ENCODE measurements around the gene GTF2H2C.

DNA sequence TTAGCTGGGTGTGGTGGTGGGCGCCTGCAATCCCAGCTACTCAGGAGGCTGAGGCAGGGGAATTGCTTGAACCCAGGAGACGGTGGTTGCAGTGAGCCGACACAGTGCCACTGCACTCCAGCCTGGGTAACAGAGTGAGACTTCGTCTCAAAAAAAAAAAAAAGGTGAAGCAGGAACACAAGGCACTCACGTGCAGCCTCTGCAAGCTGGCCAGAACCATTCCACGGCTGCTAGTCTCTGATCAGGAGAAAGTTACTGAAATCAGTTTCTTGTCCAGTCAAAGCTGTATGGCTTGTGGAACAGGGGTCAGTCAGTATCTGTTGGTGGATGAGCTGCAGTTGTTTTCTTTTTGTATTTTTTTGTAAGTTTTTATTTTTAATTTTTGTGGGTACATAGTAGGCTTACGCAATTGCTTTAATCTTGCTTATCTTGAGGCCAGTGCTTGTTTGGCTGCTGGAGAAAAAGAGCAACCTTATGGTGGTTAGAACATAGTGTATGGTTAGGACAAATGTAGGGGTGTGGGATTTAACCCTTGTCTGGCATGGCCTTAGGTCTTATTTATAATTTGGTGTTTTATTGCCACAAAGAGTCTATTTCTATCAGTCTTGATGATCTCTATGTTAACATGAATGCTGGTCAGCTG lies 32.7 kb upstream of the GTF2H2C start:
- TF ChIP-seq, protein P1, sequence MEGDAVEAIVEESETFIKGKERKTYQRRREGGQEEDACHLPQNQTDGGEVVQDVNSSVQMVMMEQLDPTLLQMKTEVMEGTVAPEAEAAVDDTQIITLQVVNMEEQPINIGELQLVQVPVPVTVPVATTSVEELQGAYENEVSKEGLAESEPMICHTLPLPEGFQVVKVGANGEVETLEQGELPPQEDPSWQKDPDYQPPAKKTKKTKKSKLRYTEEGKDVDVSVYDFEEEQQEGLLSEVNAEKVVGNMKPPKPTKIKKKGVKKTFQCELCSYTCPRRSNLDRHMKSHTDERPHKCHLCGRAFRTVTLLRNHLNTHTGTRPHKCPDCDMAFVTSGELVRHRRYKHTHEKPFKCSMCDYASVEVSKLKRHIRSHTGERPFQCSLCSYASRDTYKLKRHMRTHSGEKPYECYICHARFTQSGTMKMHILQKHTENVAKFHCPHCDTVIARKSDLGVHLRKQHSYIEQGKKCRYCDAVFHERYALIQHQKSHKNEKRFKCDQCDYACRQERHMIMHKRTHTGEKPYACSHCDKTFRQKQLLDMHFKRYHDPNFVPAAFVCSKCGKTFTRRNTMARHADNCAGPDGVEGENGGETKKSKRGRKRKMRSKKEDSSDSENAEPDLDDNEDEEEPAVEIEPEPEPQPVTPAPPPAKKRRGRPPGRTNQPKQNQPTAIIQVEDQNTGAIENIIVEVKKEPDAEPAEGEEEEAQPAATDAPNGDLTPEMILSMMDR (IDR thresholded peaks at IDR 0.05; ENCODE audit: poor library complexity) = no peak
- TF ChIP-seq EZH2phosphoT487 (IDR thresholded peaks at IDR 0.05; ENCODE audit: low read depth, severe bottlenecking, unreplicated experiment) (no peak), EZH2 (IDR thresholded peaks at IDR 0.05; ENCODE audit: borderline replicate concordance) (no peak)

Measured in hepatocyte (in vitro differentiated cells).